Measurements from ENCODE around the gene C6orf136. TPM values are rescaled to one million over a fixed set of nuclear protein-coding genes. Genes with fewer than 3 reads are reported as not detected.
A peak's percentile ranks its signal among the peaks of the same experiment; 100 is the strongest.

The C6orf136 gene
- total RNA-seq, 1 donor from 2014 or later: 21.6 TPM

DNA sequence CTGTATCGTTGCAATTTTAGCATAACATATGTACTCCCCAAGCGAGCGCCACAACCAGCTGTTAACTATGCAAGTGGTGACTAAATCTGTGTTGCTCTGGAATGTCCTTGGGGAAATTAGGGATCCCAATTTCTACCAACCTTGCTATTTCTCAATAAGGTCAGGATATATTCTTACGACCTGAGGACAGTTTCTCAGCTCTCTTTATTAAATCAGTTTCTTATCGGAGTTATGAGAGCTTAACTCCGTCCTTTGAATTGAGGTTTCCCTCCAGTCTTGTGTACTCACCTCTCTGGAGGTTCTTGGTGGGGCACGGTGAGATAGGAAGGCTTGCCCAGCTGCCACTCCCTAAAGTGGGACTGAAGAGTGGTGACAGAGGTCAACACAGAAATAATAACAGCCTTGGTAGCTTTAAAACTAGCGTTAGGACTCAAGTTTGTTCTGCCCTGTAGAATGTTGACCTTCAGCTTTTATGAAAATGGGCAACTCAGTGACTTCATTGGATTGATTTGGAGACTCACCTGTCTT lies 28.6 kb upstream of the C6orf136 start:
- intact Hi-C loops (cut with micrococcal nuclease): loop anchor here (5.0 kb wide), 5 partner anchors 124 to 1559 kb away; partner anchors contain the start of genes AGPAT1, FLOT1, HLA-B and IER3
- Mint-ChIP-seq H3K27me3 (no peaks in the 10 kb centered on the region), H3K4me1 (peaks cover 24% of the 10 kb centered on the region), H3K27ac (peak overlapping the region; percentile 99), H3K36me3 (ENCODE audit: low read depth) (peaks cover 71% of the 10 kb centered on the region), H3K9me3 (no peaks in the 10 kb centered on the region), H3K4me3 (peak overlapping the region; percentile 99)
- TF ChIP-seq CTCF (IDR thresholded peaks at IDR 0.05): no peak
- ATAC-seq (ENCODE audit: low read depth) (no peak), DNase-seq (no peak)
- ChIA-PET POLR2A (interaction anchor here (0.5 to 2.8 kb wide), 32 partner anchors 8 to 991 kb away, joined by 3 to 31 read pairs (median 6); partner anchors contain the start of genes ABCF1, ATAT1, C6orf136 and DDX39B), CTCF (interaction anchor here (0.7 to 2.0 kb wide), 4 partner anchors 21 to 113 kb away, joined by 3 to 14 read pairs (median 9); no protein-coding TSS in a partner anchor)

DNA sequence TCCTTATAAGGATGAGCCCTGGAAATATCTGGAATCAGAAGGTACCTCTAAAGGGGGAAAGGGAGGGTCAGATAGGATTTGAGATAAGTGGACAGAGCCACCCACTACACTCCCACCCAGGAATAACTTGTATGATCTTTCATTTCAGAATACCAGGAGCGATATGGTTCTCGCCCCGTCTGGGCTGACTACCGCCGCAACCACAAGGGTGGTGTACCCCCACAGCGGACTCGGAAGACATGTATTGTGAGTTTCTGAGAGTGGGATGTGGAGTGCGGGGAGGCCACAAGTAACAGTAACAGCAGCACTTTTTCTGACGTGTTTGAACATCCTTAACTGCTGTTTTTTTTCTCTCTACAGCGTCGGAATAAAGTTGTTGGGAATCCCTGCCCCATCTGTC lies 27.4 kb upstream of the C6orf136 start:
- no peak for DNase-seq
- TF ChIP-seq CTCF (IDR thresholded peaks at IDR 0.05): no peak
- no peak for ATAC-seq (ENCODE audit: low read depth)
- CTCF ChIA-PET: no interaction called here
- Mint-ChIP-seq H3K27ac (no peak overlapping the region), H3K9me3 (no peaks in the 10 kb centered on the region), H3K27me3 (no peaks in the 10 kb centered on the region), H3K36me3 (ENCODE audit: low read depth) (peaks cover 75% of the 10 kb centered on the region), H3K4me3 (no peak overlapping the region), H3K4me1 (peaks cover 12% of the 10 kb centered on the region)
- POLR2A ChIA-PET: interaction anchor here (2.8 kb wide), 1 partner anchor 101 kb away, joined by 31 read pairs; the partner anchor contains the start of gene TUBB
- intact Hi-C loops (cut with micrococcal nuclease): loop anchor here (5.0 kb wide), 5 partner anchors 123 to 1558 kb away; partner anchors contain the start of genes AGPAT1, FLOT1, HLA-B and IER3

DNA sequence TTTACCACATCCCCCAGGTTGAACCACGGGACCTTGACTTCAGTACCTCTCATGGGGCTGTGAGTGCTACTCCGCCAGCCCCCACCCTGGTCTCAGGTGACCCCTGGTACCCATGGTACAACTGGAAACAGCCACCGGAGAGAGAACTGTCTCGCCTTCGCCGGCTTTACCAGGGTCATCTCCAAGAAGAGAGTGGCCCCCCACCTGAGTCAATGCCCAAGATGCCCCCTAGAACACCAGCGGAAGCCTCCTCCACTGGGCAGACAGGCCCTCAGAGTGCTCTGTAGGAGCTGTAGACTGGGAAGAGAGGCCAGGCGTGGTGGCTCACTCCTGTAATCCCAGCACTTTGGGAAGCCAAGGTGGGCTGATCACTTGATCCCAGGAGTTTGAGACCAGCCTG lies 21.4 kb upstream of the C6orf136 start:
- peaks cover 21% of the 10 kb centered on the region for H3K4me1 Mint-ChIP-seq
- POLR2A ChIA-PET: interaction anchor here (1.3 to 3.1 kb wide), 4 partner anchors 8 to 105 kb away, joined by 5 to 17 read pairs (median 8); partner anchors contain the start of genes MRPS18B and PPP1R10
- peaks cover 70% of the 10 kb centered on the region for H3K36me3 Mint-ChIP-seq (ENCODE audit: low read depth)
- no peaks in the 10 kb centered on the region for H3K27me3 Mint-ChIP-seq
- no peaks in the 10 kb centered on the region for H3K9me3 Mint-ChIP-seq
- intact Hi-C loops (cut with micrococcal nuclease): no loop called here
- ATAC-seq (ENCODE audit: low read depth) (no peak), DNase-seq (no peak)
- peak overlapping the region; percentile 56 for H3K27ac Mint-ChIP-seq
- no peak overlapping the region for H3K4me3 Mint-ChIP-seq
- CTCF ChIA-PET: interaction anchor here (1.2 to 1.6 kb wide), 4 partner anchors 44 to 106 kb away, joined by 3 to 11 read pairs (median 6); partner anchors contain the start of gene DHX16
- no peak for TF ChIP-seq CTCF (IDR thresholded peaks at IDR 0.05)

GRCh38 chr6:30626484-30627366 lies 20.2 kb upstream of the C6orf136 start, which contains the start of gene ATAT1:
Gene ATAT1 (plus strand): TSS chr6:30626874.
- DNase-seq: peak; percentile 86
- Mint-ChIP-seq H3K9me3 (no peaks in the 10 kb centered on the region), H3K4me3 (peak within 1 kb of the TSS; percentile 90), H3K27me3 (no peaks in the 10 kb centered on the region), H3K4me1 (peaks cover 21% of the 10 kb centered on the region), H3K36me3 (ENCODE audit: low read depth) (peaks cover 68% of the 10 kb centered on the region), H3K27ac (peak within 1 kb of the TSS; percentile 89)
- POLR2A ChIA-PET: interaction anchor here (0.5 to 3.1 kb wide), 7 partner anchors 9 to 104 kb away, joined by 5 to 17 read pairs (median 6); partner anchors contain the start of genes MRPS18B and PPP1R10
- no peak for TF ChIP-seq CTCF (IDR thresholded peaks at IDR 0.05)
- CTCF ChIA-PET: interaction anchor here (1.2 to 1.6 kb wide), 4 partner anchors 43 to 104 kb away, joined by 3 to 11 read pairs (median 6); partner anchors contain the start of gene DHX16
- peak; percentile 99 for ATAC-seq (ENCODE audit: low read depth)
- intact Hi-C loops (cut with micrococcal nuclease): loop anchor here (1.0 to 2.0 kb wide), 3 partner anchors 9 to 47 kb away; partner anchors contain the start of genes C6orf136, DHX16, MRPS18B and PPP1R10
